Activated CD8-positive, alpha-beta memory T cell treated with anti-CD3 and anti-CD28 coated beads for 36 hours (primary cell): ENCODE results near the gene SPTBN5. TPM values are rescaled to one million over a fixed set of nuclear protein-coding genes. Genes with fewer than 3 reads are reported as not detected.

Experiments
- CTCF ChIA-PET: fragments of 350-600 bp; sonication (Branson Sonifier 250); formaldehyde crosslinking; loops from one replicate; lab custom pipeline; 2021; ENCODE audit warnings: antibody characterized with exemption; lab: Charles Lee
- POLR2A ChIA-PET: fragments of 350-600 bp; sonication (Branson Sonifier 250); formaldehyde crosslinking; loops from one replicate; lab custom pipeline; 2021; ENCODE audit warnings: antibody characterized with exemption; lab: Charles Lee
- total RNA-seq, 2 experiments: library from RNA; stranded (reverse); gene quantifications; one replicate each; pipeline ENCODE4 v1.2.3, GENCODE V29; 2021

Gene SPTBN5
- total RNA-seq, 2 experiments from 2014 or later: 0.21 to 0.23 TPM

- ChIA-PET POLR2A (no interaction called here), CTCF (no interaction called here)
These were observed 36.5 kb upstream of the SPTBN5 start for GRCh38 chr15:41930221-41930866.

GRCh38 chr15:41928637-41929620, 35.1 kb upstream of the SPTBN5 start:
- ChIA-PET POLR2A (no interaction called here), CTCF (interaction anchor here (0.9 kb wide), 1 partner anchor 24 kb away, joined by 4 read pairs; no protein-coding TSS in a partner anchor)

GRCh38 chr15:41928100-41928499, 34.2 kb upstream of the SPTBN5 start:
- ChIA-PET POLR2A (no interaction called here), CTCF (no interaction called here)

GRCh38 chr15:41927536-41927935, 33.7 kb upstream of the SPTBN5 start:
- ChIA-PET CTCF (no interaction called here), POLR2A (no interaction called here)

- ChIA-PET POLR2A (no interaction called here), CTCF (no interaction called here)
These were observed 32.6 kb upstream of the SPTBN5 start for GRCh38 chr15:41926185-41927056.

- ChIA-PET CTCF (interaction anchor here (0.7 to 1.9 kb wide), 2 partner anchors 10 to 14 kb away, joined by 3 to 4 read pairs; no protein-coding TSS in a partner anchor), POLR2A (no interaction called here)
These were observed 31.3 kb upstream of the SPTBN5 start for GRCh38 chr15:41925086-41925608.

GRCh38 chr15:41923401-41923997, 29.6 kb upstream of the SPTBN5 start:
- CTCF ChIA-PET: interaction anchor here (0.8 to 2.0 kb wide), 3 partner anchors 12 to 29 kb away, joined by 3 to 8 read pairs (median 4); no protein-coding TSS in a partner anchor

GRCh38 chr15:41922353-41922752, 28.5 kb upstream of the SPTBN5 start:
- POLR2A ChIA-PET: no interaction called here

More at GRCh38 chr15:41923401-41923997, 29.6 kb upstream of the SPTBN5 start:
- POLR2A ChIA-PET: no interaction called here

GRCh38 chr15:41921639-41922038, 27.8 kb upstream of the SPTBN5 start:
- CTCF ChIA-PET: no interaction called here

More at GRCh38 chr15:41922353-41922752, 28.5 kb upstream of the SPTBN5 start:
- CTCF ChIA-PET: interaction anchor here (2.0 kb wide), 1 partner anchor 17 kb away, joined by 8 read pairs; no protein-coding TSS in a partner anchor

GRCh38 chr15:41921167-41921566, 27.3 kb upstream of the SPTBN5 start:
- ChIA-PET POLR2A (no interaction called here), CTCF (no interaction called here)

More at GRCh38 chr15:41921639-41922038, 27.8 kb upstream of the SPTBN5 start:
- POLR2A ChIA-PET: no interaction called here

GRCh38 chr15:41919954-41920538, 26.2 kb upstream of the SPTBN5 start:
- ChIA-PET CTCF (no interaction called here), POLR2A (no interaction called here)

- POLR2A ChIA-PET: no interaction called here
- CTCF ChIA-PET: no interaction called here
These were observed 25.5 kb upstream of the SPTBN5 start for GRCh38 chr15:41919201-41919820.

- ChIA-PET POLR2A (no interaction called here), CTCF (no interaction called here)
These were observed 24.8 kb upstream of the SPTBN5 start for GRCh38 chr15:41918506-41919126.

- ChIA-PET POLR2A (no interaction called here), CTCF (interaction anchor here (0.6 kb wide), 1 partner anchor 1471 kb away, joined by 3 read pairs; no protein-coding TSS in a partner anchor)
These were observed 24.0 kb upstream of the SPTBN5 start for GRCh38 chr15:41917767-41918430.

- POLR2A ChIA-PET: no interaction called here
- CTCF ChIA-PET: interaction anchor here (0.5 to 1.3 kb wide), 4 partner anchors 10 to 238 kb away, joined by 3 read pairs; no protein-coding TSS in a partner anchor
These were observed 21.6 kb upstream of the SPTBN5 start for GRCh38 chr15:41915255-41915994.

GRCh38 chr15:41914411-41914810, 20.6 kb upstream of the SPTBN5 start:
- ChIA-PET CTCF (interaction anchor here (0.7 to 0.9 kb wide), 2 partner anchors 9 to 237 kb away, joined by 3 read pairs; no protein-coding TSS in a partner anchor), POLR2A (no interaction called here)
